ENCODE data around the gene SCN2A. TPM values are rescaled to one million over a fixed set of nuclear protein-coding genes. Genes with fewer than 3 reads are reported as not detected.
"Not testable (repeated sequence)": the region's sequence is repeated elsewhere in the genome, so short reads cannot be mapped to it uniquely, and the experiment has no call there.

SCN2A gene
- total RNA-seq, 1 experiment from 2014 or later: 0.39 TPM

GRCh38 chr2:165251366-165251765 is 12.2 kb downstream of the SCN2A start:
- Mint-ChIP-seq H3K27ac (no peak overlapping the region), H3K27me3 (ENCODE audit: low read depth) (no peaks in the 10 kb centered on the region), H3K36me3 (no peaks in the 10 kb centered on the region), H3K9me3 (no peaks in the 10 kb centered on the region), H3K4me1 (no peaks in the 10 kb centered on the region; the same call in 1 of the 2 replicates), H3K4me3 (no peak overlapping the region)
- TF ChIP-seq SMAD4 (CRISPR knock-in tag; IDR thresholded peaks at IDR 0.05): no peak
- TF ChIP-seq ZNF121 (CRISPR knock-in tag; IDR thresholded peaks at IDR 0.05): no peak
- TF ChIP-seq, protein P1, sequence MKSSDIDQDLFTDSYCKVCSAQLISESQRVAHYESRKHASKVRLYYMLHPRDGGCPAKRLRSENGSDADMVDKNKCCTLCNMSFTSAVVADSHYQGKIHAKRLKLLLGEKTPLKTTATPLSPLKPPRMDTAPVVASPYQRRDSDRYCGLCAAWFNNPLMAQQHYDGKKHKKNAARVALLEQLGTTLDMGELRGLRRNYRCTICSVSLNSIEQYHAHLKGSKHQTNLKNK (CRISPR knock-in tag; IDR thresholded peaks at IDR 0.05): no peak
- no peak for TF ChIP-seq CBFB (CRISPR knock-in tag; IDR thresholded peaks at IDR 0.05; ENCODE audit: low read depth)
- TF ChIP-seq NFATC4 (CRISPR knock-in tag; IDR thresholded peaks at IDR 0.05): no peak
- no peak for TF ChIP-seq JAZF1 (CRISPR knock-in tag; IDR thresholded peaks at IDR 0.05)
- DNase-seq (ENCODE audit: low spot score): no peak
- ATAC-seq: no peak
- CTCF ChIA-PET: no interaction called here
- POLR2A ChIA-PET: no interaction called here

DNA sequence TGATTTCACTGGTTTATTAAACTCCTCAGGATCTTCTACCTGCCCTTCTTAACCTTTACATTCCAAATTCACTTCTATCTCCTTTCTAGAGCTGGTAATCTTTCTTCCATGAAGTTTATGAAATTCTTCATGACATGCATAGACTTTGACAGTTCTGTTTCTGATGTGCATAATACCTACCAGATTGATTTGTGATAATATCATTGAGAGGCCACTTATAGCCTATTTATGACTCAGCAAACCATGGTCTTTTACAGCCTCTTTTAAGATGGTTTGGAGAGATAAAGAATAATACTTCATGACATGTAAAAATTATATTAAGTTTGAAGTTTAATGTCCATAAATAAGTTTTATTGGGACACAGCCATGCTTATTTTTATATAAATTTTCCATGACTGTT is 14.0 kb downstream of the SCN2A start:
- TF ChIP-seq ERG (CRISPR knock-in tag; IDR thresholded peaks at IDR 0.05): no peak
- TF ChIP-seq, protein P2, sequence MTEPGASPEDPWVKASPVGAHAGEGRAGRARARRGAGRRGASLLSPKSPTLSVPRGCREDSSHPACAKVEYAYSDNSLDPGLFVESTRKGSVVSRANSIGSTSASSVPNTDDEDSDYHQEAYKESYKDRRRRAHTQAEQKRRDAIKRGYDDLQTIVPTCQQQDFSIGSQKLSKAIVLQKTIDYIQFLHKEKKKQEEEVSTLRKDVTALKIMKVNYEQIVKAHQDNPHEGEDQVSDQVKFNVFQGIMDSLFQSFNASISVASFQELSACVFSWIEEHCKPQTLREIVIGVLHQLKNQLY (CRISPR knock-in tag; IDR thresholded peaks at IDR 0.05): no peak
- TF ChIP-seq ZSCAN18 (CRISPR knock-in tag; IDR thresholded peaks at IDR 0.05): no peak
- TF ChIP-seq PRRX2 (CRISPR knock-in tag; IDR thresholded peaks at IDR 0.05): no peak
- TF ChIP-seq NFATC4 (CRISPR knock-in tag; IDR thresholded peaks at IDR 0.05): no peak
- Mint-ChIP-seq H3K27ac (no peak overlapping the region), H3K27me3 (ENCODE audit: low read depth) (no peaks in the 10 kb centered on the region), H3K4me3 (no peak overlapping the region), H3K9me3 (no peaks in the 10 kb centered on the region), H3K4me1 (no peaks in the 10 kb centered on the region; the same call in 1 of the 2 replicates), H3K36me3 (no peaks in the 10 kb centered on the region)
- no peak for ATAC-seq
- ChIA-PET CTCF (no interaction called here), POLR2A (no interaction called here)
- no peak for DNase-seq (ENCODE audit: low spot score)

DNA sequence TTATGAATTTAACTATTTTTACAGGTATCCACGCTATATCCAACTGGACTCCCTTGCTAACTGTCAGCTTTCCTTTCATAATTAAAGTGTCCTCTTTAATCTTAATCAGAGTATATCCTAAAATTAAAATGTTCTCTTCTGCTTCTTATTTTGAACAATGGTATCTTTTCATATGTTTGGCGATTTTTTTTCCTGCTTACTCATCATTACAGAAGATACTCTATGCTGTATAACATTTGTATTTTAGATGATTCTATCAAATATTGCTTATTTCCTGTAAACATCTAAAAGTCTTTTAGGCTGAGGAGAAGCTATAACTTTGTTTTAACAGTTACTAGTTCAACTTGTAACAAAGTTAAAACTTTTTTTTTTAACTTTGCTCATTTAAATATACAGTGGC is 17.4 kb downstream of the SCN2A start:
- Mint-ChIP-seq H3K36me3 (no peaks in the 10 kb centered on the region), H3K4me1 (no peaks in the 10 kb centered on the region), H3K27ac (no peak overlapping the region), H3K9me3 (0 out of 2 replicates have a peak, but pooled peaks cover 3% of the 10 kb centered on the region), H3K27me3 (ENCODE audit: low read depth) (no peaks in the 10 kb centered on the region), H3K4me3 (no peak overlapping the region)
- ATAC-seq: no peak
- DNase-seq (ENCODE audit: low spot score): no peak
- ChIA-PET CTCF (no interaction called here), POLR2A (no interaction called here)
- TF ChIP-seq ZNF138 (CRISPR knock-in tag; conservative IDR thresholded peaks at IDR 0.05) (no peak), GABPB1 (CRISPR knock-in tag; IDR thresholded peaks at IDR 0.05) (no peak), GTF2I (CRISPR knock-in tag; conservative IDR thresholded peaks at IDR 0.05) (no peak), ESRRA (CRISPR knock-in tag; IDR thresholded peaks at IDR 0.05; ENCODE audit: borderline replicate concordance) (no peak), ARID4B (CRISPR knock-in tag; IDR thresholded peaks at IDR 0.05; ENCODE audit: borderline replicate concordance) (no peak), KAT7 (CRISPR knock-in tag; IDR thresholded peaks at IDR 0.05; ENCODE audit: borderline replicate concordance) (no peak)

GRCh38 chr2:165260347-165260746 is 21.1 kb downstream of the SCN2A start:
- H3K27ac Mint-ChIP-seq; DNase-seq (ENCODE audit: low spot score); ATAC-seq; H3K4me1 Mint-ChIP-seq; POLR2A ChIA-PET; H3K9me3 Mint-ChIP-seq; H3K27me3 Mint-ChIP-seq (ENCODE audit: low read depth); H3K4me3 Mint-ChIP-seq; H3K36me3 Mint-ChIP-seq: not testable (repeated sequence)
- CTCF ChIA-PET: interaction anchor here (0.8 kb wide), 1 partner anchor 10 kb away, joined by 3 read pairs; no protein-coding TSS in a partner anchor

All from WTC11 (cell line).